ENCODE results near the gene GHRH. TPM values are rescaled to one million over a fixed set of nuclear protein-coding genes. Genes with fewer than 3 reads are reported as not detected.

The GHRH gene
- total RNA-seq, 2 experiments from 2014 or later = not detected

- H3K27ac Mint-ChIP-seq = no peak overlapping the region
- DNase-seq = no peak
- no peak for ATAC-seq (ENCODE audit: poor library complexity)
- Histone ChIP-seq H3K27me3 (ENCODE audit: control insufficient read depth in 1 of 2, insufficient read depth in 2 of 2, low read length in 2 of 2) (no peaks in the 10 kb centered on the region), H3K9me3 (ENCODE audit: control insufficient read depth in 1 of 2, insufficient read depth in 1 of 2, low read length in 2 of 2) (no peaks in the 10 kb centered on the region), H3K4me1 (ENCODE audit: insufficient read depth, low read length) (peaks cover 5% of the 10 kb centered on the region), H3K4me3 (ENCODE audit: low read length) (no peak overlapping the region), H3K36me3 (ENCODE audit: insufficient read depth, low read length) (peaks cover 71% of the 10 kb centered on the region), H3K27ac (ENCODE audit: low read depth in 1 of 2, low read length in 2 of 2) (no peak overlapping the region)
- TF ChIP-seq CTCF (IDR thresholded peaks at IDR 0.05) = no peak
- ChIA-PET POLR2A (no interaction called here), CTCF (no interaction called here)
- intact Hi-C loops (cut with DNase I, micrococcal nuclease) = no loop called here
- H3K4me1 Mint-ChIP-seq (ENCODE audit: low read depth) = peaks cover 15% of the 10 kb centered on the region
- H3K9me3 Mint-ChIP-seq = no peaks in the 10 kb centered on the region
- H3K27me3 Mint-ChIP-seq = no peaks in the 10 kb centered on the region
- H3K4me3 Mint-ChIP-seq = no peak overlapping the region
- peaks cover 84% of the 10 kb centered on the region for H3K36me3 Mint-ChIP-seq (ENCODE audit: low read depth)
These were observed 43.5 kb upstream of the GHRH start for GRCh38 chr20:37305079-37305478.

- no peak for DNase-seq
- Mint-ChIP-seq H3K27ac (no peak overlapping the region), H3K4me1 (ENCODE audit: low read depth) (peaks cover 13% of the 10 kb centered on the region), H3K36me3 (ENCODE audit: low read depth) (peaks cover 80% of the 10 kb centered on the region), H3K4me3 (no peak overlapping the region), H3K27me3 (no peaks in the 10 kb centered on the region), H3K9me3 (no peaks in the 10 kb centered on the region)
- Histone ChIP-seq H3K27ac (ENCODE audit: low read depth in 1 of 2, low read length in 2 of 2) (no peak overlapping the region), H3K4me3 (ENCODE audit: low read length) (no peak overlapping the region), H3K4me1 (ENCODE audit: insufficient read depth, low read length) (peaks cover 5% of the 10 kb centered on the region), H3K9me3 (ENCODE audit: control insufficient read depth in 1 of 2, insufficient read depth in 1 of 2, low read length in 2 of 2) (no peaks in the 10 kb centered on the region), H3K36me3 (ENCODE audit: insufficient read depth, low read length) (peaks cover 64% of the 10 kb centered on the region), H3K27me3 (ENCODE audit: control insufficient read depth in 1 of 2, insufficient read depth in 2 of 2, low read length in 2 of 2) (no peaks in the 10 kb centered on the region)
- no peak for ATAC-seq (ENCODE audit: poor library complexity)
- ChIA-PET POLR2A (interaction anchor here (1.5 kb wide), 1 partner anchor 14 kb away, joined by 6 read pairs; the partner anchor contains the start of gene MANBAL), CTCF (no interaction called here)
- TF ChIP-seq CTCF (IDR thresholded peaks at IDR 0.05) = no peak
- intact Hi-C loops (cut with DNase I, micrococcal nuclease) = no loop called here
These were observed 42.0 kb upstream of the GHRH start for GRCh38 chr20:37303637-37304036.

GRCh38 chr20:37302981-37303380 lies 41.4 kb upstream of the GHRH start:
- H3K36me3 Mint-ChIP-seq (ENCODE audit: low read depth) = peaks cover 83% of the 10 kb centered on the region
- H3K27ac ChIP-seq (ENCODE audit: low read depth in 1 of 2, low read length in 2 of 2) = no peak overlapping the region
- no peak for ATAC-seq (ENCODE audit: poor library complexity)
- no peaks in the 10 kb centered on the region for H3K9me3 Mint-ChIP-seq
- no peaks in the 10 kb centered on the region for H3K27me3 ChIP-seq (ENCODE audit: control insufficient read depth in 1 of 2, insufficient read depth in 2 of 2, low read length in 2 of 2)
- H3K9me3 ChIP-seq (ENCODE audit: control insufficient read depth in 1 of 2, insufficient read depth in 1 of 2, low read length in 2 of 2) = no peaks in the 10 kb centered on the region
- H3K4me1 ChIP-seq (ENCODE audit: insufficient read depth, low read length) = no peaks in the 10 kb centered on the region
- intact Hi-C loops (cut with DNase I, micrococcal nuclease) = no loop called here
- H3K27me3 Mint-ChIP-seq = no peaks in the 10 kb centered on the region
- ChIA-PET CTCF (no interaction called here), POLR2A (interaction anchor here (1.5 kb wide), 1 partner anchor 14 kb away, joined by 6 read pairs; the partner anchor contains the start of gene MANBAL)
- peaks cover 10% of the 10 kb centered on the region for H3K4me1 Mint-ChIP-seq (ENCODE audit: low read depth)
- no peak overlapping the region for H3K4me3 ChIP-seq (ENCODE audit: low read length)
- DNase-seq = no peak
- no peak for TF ChIP-seq CTCF (IDR thresholded peaks at IDR 0.05)
- no peak overlapping the region for H3K4me3 Mint-ChIP-seq
- peaks cover 60% of the 10 kb centered on the region for H3K36me3 ChIP-seq (ENCODE audit: insufficient read depth, low read length)
- no peak overlapping the region for H3K27ac Mint-ChIP-seq

Data from CD4-positive, alpha-beta T cell (primary cell).